Activated effector memory CD4-positive, alpha-beta T cell treated with Interleukin-2 at 50 U/mL for 16 hours (primary cell): ENCODE results near the gene SLCO4A1.

ENCODE experiments used
- DNase-seq: peaks from one replicate; pipeline ENCODE4 v3.0.0-alpha.2; 2020

The SLCO4A1 gene

GRCh38 chr20:62642051-62642665 is at the start of gene SLCO4A1:
Gene SLCO4A1, plus strand, starts transcription at chr20:62642503. Its CDS starts 13,952 bp downstream, at chr20:62656455.
- DNase-seq, result peak; percentile 80

GRCh38 chr20:62592506-62593177 is 49.7 kb upstream of the SLCO4A1 start:
- no peak for DNase-seq

GRCh38 chr20:62593616-62594015 is 48.7 kb upstream of the SLCO4A1 start:
- no peak for DNase-seq

GRCh38 chr20:62595069-62595468 is 47.2 kb upstream of the SLCO4A1 start:
- DNase-seq, result no peak

- DNase-seq, result no peak
These were observed 46.8 kb upstream of the SLCO4A1 start for GRCh38 chr20:62595491-62595890.

GRCh38 chr20:62596486-62596885 is 45.8 kb upstream of the SLCO4A1 start:
- no peak for DNase-seq

- no peak for DNase-seq
These were observed 45.4 kb upstream of the SLCO4A1 start for GRCh38 chr20:62596921-62597320.

- no peak for DNase-seq
These were observed 44.7 kb upstream of the SLCO4A1 start for GRCh38 chr20:62597416-62598115.

GRCh38 chr20:62598761-62599194 is 43.5 kb upstream of the SLCO4A1 start:
- DNase-seq, result no peak

GRCh38 chr20:62599216-62600110 is 42.8 kb upstream of the SLCO4A1 start:
- no peak for DNase-seq

GRCh38 chr20:62601172-62601571 is 41.1 kb upstream of the SLCO4A1 start:
- no peak for DNase-seq

GRCh38 chr20:62601714-62602113 is 40.6 kb upstream of the SLCO4A1 start:
- DNase-seq, result no peak

- DNase-seq, result peak; percentile 7
These were observed 39.8 kb upstream of the SLCO4A1 start for GRCh38 chr20:62602550-62602949.

- DNase-seq, result peak; percentile 24
These were observed 39.0 kb upstream of the SLCO4A1 start for GRCh38 chr20:62603021-62603906.

- DNase-seq, result no peak
These were observed 38.2 kb upstream of the SLCO4A1 start for GRCh38 chr20:62603907-62604785.

- DNase-seq, result no peak
These were observed 37.5 kb upstream of the SLCO4A1 start for GRCh38 chr20:62604796-62605195.

- no peak for DNase-seq
These were observed 36.9 kb upstream of the SLCO4A1 start for GRCh38 chr20:62605236-62605943.

GRCh38 chr20:62606016-62606415 is 36.3 kb upstream of the SLCO4A1 start:
- DNase-seq, result no peak

GRCh38 chr20:62606551-62607201 is 35.6 kb upstream of the SLCO4A1 start:
- no peak for DNase-seq
